HG03064 (cell line): ENCODE data around the gene GLRA1.
"Not testable (repeated sequence)": the region's sequence is repeated elsewhere in the genome, so short reads cannot be mapped to it uniquely, and the experiment has no call there.

Experiments
- ATAC-seq: cut with Tn5 transposase; IDR thresholded peaks from one replicate; pipeline ENCODE4 v1.9.1; 2021; ENCODE audit warnings: low read depth; ENCODE audit not compliant: unreplicated experiment

GLRA1 gene

GRCh38 chr5:151921916-151922315 is 2.7 kb downstream of the GLRA1 start:
- ATAC-seq = no peak

- no peak for ATAC-seq
Observed at GRCh38 chr5:151917904-151918303, 6.7 kb downstream of the GLRA1 start.

- no peak for ATAC-seq
Observed at GRCh38 chr5:151913425-151913824, 11.2 kb downstream of the GLRA1 start.

GRCh38 chr5:151912360-151912759 is 12.3 kb downstream of the GLRA1 start:
- ATAC-seq = no peak

GRCh38 chr5:151911011-151911410 is 13.6 kb downstream of the GLRA1 start:
- ATAC-seq = no peak

GRCh38 chr5:151909628-151910027 is 15.0 kb downstream of the GLRA1 start:
- no peak for ATAC-seq

GRCh38 chr5:151906246-151906645 is 18.4 kb downstream of the GLRA1 start:
- ATAC-seq = no peak

GRCh38 chr5:151905557-151905961 is 19.1 kb downstream of the GLRA1 start:
- no peak for ATAC-seq

- ATAC-seq = no peak
Observed at GRCh38 chr5:151904909-151905308, 19.7 kb downstream of the GLRA1 start.

- ATAC-seq = no peak
Observed at GRCh38 chr5:151904127-151904526, 20.5 kb downstream of the GLRA1 start.

GRCh38 chr5:151903243-151903653 is 21.4 kb downstream of the GLRA1 start:
- peak; percentile 94 for ATAC-seq

- ATAC-seq = no peak
Observed at GRCh38 chr5:151902215-151902614, 22.4 kb downstream of the GLRA1 start.

GRCh38 chr5:151901611-151902010 is 23.0 kb downstream of the GLRA1 start:
- no peak for ATAC-seq

- ATAC-seq = no peak
Observed at GRCh38 chr5:151900891-151901290, 23.8 kb downstream of the GLRA1 start.

- ATAC-seq = no peak
Observed at GRCh38 chr5:151899399-151899798, 25.3 kb downstream of the GLRA1 start.

- ATAC-seq = no peak
Observed at GRCh38 chr5:151897896-151898295, 26.8 kb downstream of the GLRA1 start.

- no peak for ATAC-seq
Observed at GRCh38 chr5:151897020-151897552, 27.6 kb downstream of the GLRA1 start.

- no peak for ATAC-seq
Observed at GRCh38 chr5:151896031-151896691, 28.5 kb downstream of the GLRA1 start.

GRCh38 chr5:151895660-151896030 is 29.0 kb downstream of the GLRA1 start:
- no peak for ATAC-seq

GRCh38 chr5:151893485-151893884 is 31.2 kb downstream of the GLRA1 start:
- ATAC-seq = not testable (repeated sequence)

- no peak for ATAC-seq
Observed at GRCh38 chr5:151892393-151892792, 32.3 kb downstream of the GLRA1 start.

GRCh38 chr5:151890299-151890698 is 34.4 kb downstream of the GLRA1 start:
- no peak for ATAC-seq

- no peak for ATAC-seq
Observed at GRCh38 chr5:151889614-151890013, 35.0 kb downstream of the GLRA1 start.
